ENCODE data around the gene PPP1R3D.

- TF ChIP-seq CTCF (IDR thresholded peaks at IDR 0.05; ENCODE audit: insufficient read depth, low read depth, low read length) (no peak), EZH2 (IDR thresholded peaks at IDR 0.05; ENCODE audit: insufficient read depth, low read length) (no peak)
Observed at GRCh38 chr20:59933296-59933848, 6.7 kb downstream of the PPP1R3D start, which contains the start of gene SYCP2.

Measured in astrocyte (in vitro differentiated cells and primary cell).